Measurements from ENCODE around the gene PRKD2. TPM values are rescaled to one million over a fixed set of nuclear protein-coding genes. Genes with fewer than 3 reads are reported as not detected.

The PRKD2 gene
- total and polyA plus RNA-seq, 2 of the 8 experiments (the other 6 are each of a cell fraction or from before 2014, with no cell fraction given): 24.4 to 63.8 TPM

GRCh38 chr19:46678110-46678732 is 38.7 kb downstream of the PRKD2 start:
- Histone ChIP-seq H3K36me3 (ENCODE audit: control insufficient read depth in 2 of 4, insufficient read depth in 4 of 4, low read length in 3 of 4) (peaks cover 5 to 31% (median 13%) of the 10 kb centered on the region in 4 experiments; a peak in 6 of 8 replicates), H3K79me1 (ENCODE audit: low read depth, low read length) (no peaks in the 10 kb centered on the region), H3K56ac (replicated peaks; ENCODE audit: insufficient read length, low read depth, low read length) (no peak overlapping the region), H2BK15ac (ENCODE audit: low read length) (no peak overlapping the region), H3K4me1 (replicated peaks in 1 of 4; ENCODE audit: control insufficient read depth in 3 of 4, insufficient read depth in 4 of 4, low read length in 3 of 4) (peaks cover 0 to 5% (median 0%) of the 10 kb centered on the region in 4 experiments; a peak in 3 of 7 replicates), H3K4ac (replicated peaks; ENCODE audit: insufficient read length, low read depth, low read length) (no peak overlapping the region), H4K5ac (ENCODE audit: insufficient read length, low read depth, low read length) (no peak overlapping the region), H3K23ac (ENCODE audit: insufficient read length) (no peak overlapping the region), H2BK12ac (ENCODE audit: low read depth, low read length) (no peak overlapping the region), H3K18ac (ENCODE audit: extremely low read depth, low read length) (no peak overlapping the region), H3K14ac (ENCODE audit: insufficient read length) (no peak overlapping the region), H3K27me3 (replicated peaks in 1 of 4; ENCODE audit: control insufficient read depth in 3 of 4, extremely low read depth in 1 of 4, insufficient read depth in 3 of 4, low read length in 3 of 4) (no peaks in the 10 kb centered on the region), H3K4me3 (ENCODE audit: extremely low read depth in 1 of 4, insufficient read depth in 2 of 4, low read depth in 3 of 4, low read length in 4 of 4) (no peak overlapping the region), H3K9me3 (ENCODE audit: insufficient read depth in 2 of 2, low read depth in 1 of 2, low read length in 1 of 2) (no peaks in the 10 kb centered on the region), H4K91ac (replicated peaks; ENCODE audit: insufficient read length, low read length) (no peak overlapping the region), H2BK120ac (replicated peaks; ENCODE audit: low read depth, low read length) (no peak overlapping the region), H3K27ac (ENCODE audit: low read depth, low read length) (no peak overlapping the region), H2BK5ac (ENCODE audit: low read depth, low read length) (no peak overlapping the region), H4K8ac (ENCODE audit: extremely low read depth, insufficient read depth, low read length) (no peak overlapping the region), H3K23me2 (ENCODE audit: low read depth, low read length) (no peaks in the 10 kb centered on the region), H4K20me1 (replicated peaks in 1 of 2; ENCODE audit: control insufficient read depth in 1 of 2, insufficient read depth in 2 of 2, low read length in 2 of 2) (peaks cover 5 to 7% of the 10 kb centered on the region in 2 experiments), H2BK20ac (ENCODE audit: low read length) (no peak overlapping the region), H3K9ac (replicated peaks in 1 of 4; ENCODE audit: extremely low read depth in 1 of 4, low read depth in 3 of 4, low read length in 3 of 4) (no peak overlapping the region), H2AFZ (ENCODE audit: low read length) (no peak overlapping the region), H3K79me2 (ENCODE audit: control insufficient read depth in 1 of 2, insufficient read depth in 2 of 2, low read length in 2 of 2) (no peaks in the 10 kb centered on the region; a peak in 1 of 4 replicates), H2AK5ac (ENCODE audit: low read depth, low read length) (no peak overlapping the region), H3K4me2 (ENCODE audit: insufficient read depth in 1 of 2, low read depth in 2 of 2, low read length in 2 of 2) (no peak overlapping the region)
- FAIRE-seq (peak; percentile 55), DNase-seq (ENCODE audit: low read depth in 1 of 2, low spot score in 2 of 2) (peak in 1 of 2 experiments; percentile 91)
- WGBS, 2 experiments (ENCODE audit: extremely low coverage in 1 of 2, insufficient coverage in 1 of 2, insufficient read length in 1 of 2, insufficient replicate concordance in 2 of 2, low coverage in 1 of 2, low lambda C conversion rate in 2 of 2, missing lambda C conversion rate in 1 of 2): 77% methylated on average over 14 of the region's 26 CpGs; no CpG with 5 or more reads in 1 of the 2 experiments
- ChIA-PET CTCF (ENCODE audit: partially characterized antibody) (interaction anchor here (1.1 to 1.4 kb wide), 2 partner anchors 16 to 38 kb away, joined by 3 read pairs; no protein-coding TSS in a partner anchor), POLR2A (ENCODE audit: partially characterized antibody) (interaction anchor here (0.8 to 2.1 kb wide), 5 partner anchors 9 to 110 kb away, joined by 3 to 6 read pairs (median 4); partner anchors contain the start of genes DACT3 and SLC1A5)
- no peak for TF ChIP-seq EGR1 (IDR thresholded peaks at IDR 0.05; ENCODE audit: borderline replicate concordance, low read depth, low read length)

Data from H1 (cell line).